ENCODE results near the gene NPM1. TPM values are rescaled to one million over a fixed set of nuclear protein-coding genes. Genes with fewer than 3 reads are reported as not detected.

The NPM1 gene
- total RNA-seq, 1 donor from 2014 or later: 342 TPM

GRCh38 chr5:171421331-171422262, 33.9 kb downstream of the NPM1 start:
- DNase-seq (peak; percentile 32), ATAC-seq (ENCODE audit: poor library complexity) (no peak)
- intact Hi-C loops (cut with DNase I): loop anchor here (10.0 kb wide), 1 partner anchor 203 kb away; no protein-coding TSS in a partner anchor

DNA sequence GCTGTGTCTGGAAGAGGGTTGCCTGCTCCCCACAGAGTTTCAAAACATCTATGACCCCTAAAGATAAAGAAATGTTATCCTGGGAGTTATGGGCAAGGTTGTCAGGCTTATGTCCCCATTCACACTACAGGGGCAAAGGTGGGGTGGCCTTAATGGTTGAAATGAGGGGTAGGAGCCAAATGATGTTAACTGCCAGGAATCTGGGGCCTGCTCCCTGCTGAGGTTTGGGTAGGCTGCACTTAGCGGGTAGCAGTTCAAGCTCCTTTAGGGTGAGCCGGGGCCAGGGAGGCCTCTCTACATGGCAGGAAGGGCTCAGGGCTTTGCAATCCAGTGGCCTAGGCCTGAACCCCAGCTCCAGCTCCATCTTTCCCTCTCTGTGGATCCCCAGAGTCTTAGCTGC, 34.8 kb downstream of the NPM1 start:
- intact Hi-C loops (cut with DNase I): loop anchor here (10.0 kb wide), 1 partner anchor 202 kb away; no protein-coding TSS in a partner anchor
- no peak for DNase-seq
- no peak for ATAC-seq (ENCODE audit: poor library complexity)

DNA sequence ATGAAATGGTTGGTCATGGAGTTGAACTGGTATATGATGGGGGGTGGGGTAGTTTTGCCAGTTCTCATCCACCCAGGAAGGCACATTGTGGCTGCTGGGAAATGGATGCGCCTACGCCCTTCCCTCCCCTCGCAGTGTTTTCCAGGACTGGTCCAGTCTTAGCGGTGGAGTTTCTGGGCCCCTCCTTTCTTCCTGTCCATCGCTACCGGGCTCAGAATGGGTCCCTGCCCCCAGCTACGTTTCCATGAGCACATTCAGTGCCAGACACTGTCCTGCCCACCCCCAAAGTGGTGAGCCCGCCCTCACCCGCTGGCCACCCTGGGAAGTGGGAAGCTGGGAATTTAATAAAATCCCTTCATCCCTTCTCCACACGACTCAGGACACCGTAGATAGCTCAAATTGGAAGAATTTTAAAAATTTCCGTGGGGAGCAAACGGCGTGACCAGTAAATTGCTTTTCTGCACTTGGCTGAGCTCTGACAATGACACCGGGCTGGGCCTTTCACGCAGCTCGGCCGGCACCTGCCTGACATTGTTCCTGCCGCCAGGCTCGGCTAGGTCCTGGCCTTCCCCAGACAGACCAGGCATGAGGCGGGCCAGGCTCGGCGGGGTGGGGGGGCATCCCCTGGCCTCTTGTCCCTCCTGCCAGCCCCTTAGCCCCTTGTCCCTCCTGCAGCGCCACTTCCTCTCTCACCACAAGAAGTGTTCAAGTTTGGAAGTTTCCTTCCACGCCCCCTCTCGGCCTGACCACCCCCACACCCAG, 35.4 kb downstream of the NPM1 start:
- no peak for ATAC-seq (ENCODE audit: poor library complexity)

DNA sequence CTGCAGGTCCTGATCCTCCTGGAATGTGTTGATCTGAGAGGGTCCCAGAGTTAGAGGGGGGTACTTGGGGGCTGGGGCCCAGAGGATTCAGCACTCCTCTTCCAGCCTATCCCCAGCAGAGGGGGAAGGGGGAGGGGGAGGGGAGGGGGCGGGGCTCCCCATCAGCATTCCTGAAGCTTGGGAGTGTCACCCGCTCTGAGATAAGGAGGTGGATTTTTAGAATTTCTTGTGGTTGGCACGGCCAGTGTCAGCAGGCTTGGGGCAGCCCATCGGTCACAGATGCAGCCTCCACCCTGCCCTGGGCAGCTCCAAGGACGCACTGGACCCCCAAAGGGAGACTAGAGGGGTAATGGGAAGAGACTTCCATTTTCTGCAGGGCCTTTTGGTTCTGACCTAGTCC, 37.1 kb downstream of the NPM1 start:
- DNase-seq: peak; percentile 35
- intact Hi-C loops (cut with DNase I): loop anchor here (10.0 kb wide), 1 partner anchor 200 kb away; no protein-coding TSS in a partner anchor
- ATAC-seq (ENCODE audit: poor library complexity): no peak

More for the DNA sequence above, 35.4 kb downstream of the NPM1 start:
- intact Hi-C loops (cut with DNase I): loop anchor here (10.0 kb wide), 1 partner anchor 202 kb away; no protein-coding TSS in a partner anchor
- peak; percentile 39 for DNase-seq

DNA sequence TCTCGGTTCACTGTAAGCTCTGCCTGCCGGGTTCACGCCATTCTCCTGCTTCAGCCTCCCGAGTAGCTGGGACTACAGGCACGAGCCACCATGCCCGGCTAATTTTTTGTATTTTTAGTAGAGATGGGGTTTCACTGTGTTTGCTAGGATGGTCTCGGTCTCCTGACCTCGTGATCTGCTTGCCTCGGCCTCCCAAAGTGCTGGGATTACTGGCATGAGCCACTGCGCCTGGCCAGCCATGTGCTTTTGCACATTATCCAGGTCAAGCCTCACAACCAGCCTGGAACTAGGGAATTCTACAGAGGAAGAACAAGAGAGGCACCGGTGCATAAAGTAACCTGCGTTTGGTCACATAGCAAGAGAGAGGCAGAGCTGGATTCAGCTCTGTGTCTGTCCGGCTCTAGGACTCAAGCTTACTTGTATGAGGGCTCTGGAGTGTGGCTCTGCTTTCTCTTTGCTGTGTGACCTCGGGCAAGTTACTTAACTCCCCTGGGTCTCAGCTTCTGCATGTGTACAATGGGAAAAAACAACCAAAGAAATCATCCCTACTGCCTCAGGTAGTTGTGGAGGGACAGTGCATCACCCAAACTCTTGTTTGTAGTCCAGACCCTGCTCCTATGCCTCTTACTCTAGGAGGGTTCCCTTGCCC, 38.1 kb downstream of the NPM1 start:
- DNase-seq: peak; percentile 12
- no peak for ATAC-seq (ENCODE audit: poor library complexity)
- intact Hi-C loops (cut with DNase I): loop anchor here (10.0 kb wide), 1 partner anchor 199 kb away; no protein-coding TSS in a partner anchor

- DNase-seq (peak; percentile 29), ATAC-seq (ENCODE audit: poor library complexity) (no peak)
- intact Hi-C loops (cut with DNase I): loop anchor here (10.0 kb wide), 1 partner anchor 199 kb away; no protein-coding TSS in a partner anchor
Observed at GRCh38 chr5:171426266-171426665, 38.6 kb downstream of the NPM1 start.

DNA sequence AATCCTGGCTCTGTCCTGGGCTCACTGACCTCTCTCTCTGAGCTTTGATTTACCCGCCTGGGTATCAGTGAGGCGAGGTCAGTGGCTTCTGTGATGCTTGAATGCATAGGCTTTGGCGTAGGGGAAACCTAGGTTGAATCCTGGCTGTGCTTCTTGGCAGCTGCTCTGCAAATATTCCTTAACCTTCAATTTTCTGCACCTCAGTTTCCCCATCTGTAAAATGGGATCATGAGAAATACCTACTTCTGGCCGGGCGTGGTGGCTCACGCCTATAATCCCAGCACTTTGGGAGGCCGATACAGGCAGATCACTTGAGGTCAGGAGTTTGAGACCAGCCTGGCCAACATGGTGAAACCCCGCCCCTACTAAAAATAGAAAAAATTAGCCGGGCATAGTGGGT, 39.0 kb downstream of the NPM1 start:
- DNase-seq: peak; percentile 13
- intact Hi-C loops (cut with DNase I): loop anchor here (10.0 kb wide), 1 partner anchor 198 kb away; no protein-coding TSS in a partner anchor
- ATAC-seq (ENCODE audit: poor library complexity): no peak

DNA sequence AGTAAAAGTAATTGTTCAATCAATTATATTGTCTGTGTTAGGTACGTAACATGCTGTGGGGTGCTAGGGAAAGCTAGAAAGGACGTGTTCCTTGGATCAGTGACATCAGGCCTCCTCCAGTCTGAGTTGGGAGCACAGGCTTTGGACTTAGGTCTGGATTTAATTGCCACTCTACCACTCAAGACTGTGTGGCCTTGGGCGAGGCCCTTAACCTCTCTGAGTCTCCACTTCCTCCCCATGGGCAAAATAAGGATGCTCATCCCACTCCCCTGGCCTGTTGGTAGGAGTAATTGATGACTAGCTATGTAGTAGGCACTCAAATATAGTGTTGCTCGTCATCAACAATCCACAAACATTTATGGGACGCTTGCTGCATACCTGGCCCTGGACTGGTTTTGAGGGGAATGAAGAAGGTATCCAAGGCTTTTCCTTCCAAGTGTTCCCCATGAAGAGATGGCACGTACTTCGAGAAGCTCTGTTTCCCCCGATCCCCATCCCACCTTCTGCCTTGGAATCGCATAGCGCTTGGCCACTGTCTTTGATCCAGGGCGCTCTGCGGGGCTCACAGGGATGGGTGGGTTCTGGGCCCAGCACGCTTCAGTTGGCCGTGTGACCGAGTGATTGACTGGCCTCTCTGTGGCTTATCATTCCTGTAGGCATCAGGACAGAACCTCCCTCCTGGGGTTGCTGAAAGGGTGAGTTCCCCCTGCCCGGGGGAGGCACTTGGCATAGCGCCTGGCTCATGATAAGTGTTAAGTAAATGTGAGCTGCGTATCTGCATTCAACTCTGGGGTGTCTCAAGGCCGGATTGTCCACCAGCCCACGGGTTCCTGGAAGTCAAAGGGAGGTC, 39.9 kb downstream of the NPM1 start:
- intact Hi-C loops (cut with DNase I): loop anchor here (10.0 kb wide), 1 partner anchor 197 kb away; no protein-coding TSS in a partner anchor
- ATAC-seq (ENCODE audit: poor library complexity) (peak; percentile 79), DNase-seq (peak; percentile 79)

DNA sequence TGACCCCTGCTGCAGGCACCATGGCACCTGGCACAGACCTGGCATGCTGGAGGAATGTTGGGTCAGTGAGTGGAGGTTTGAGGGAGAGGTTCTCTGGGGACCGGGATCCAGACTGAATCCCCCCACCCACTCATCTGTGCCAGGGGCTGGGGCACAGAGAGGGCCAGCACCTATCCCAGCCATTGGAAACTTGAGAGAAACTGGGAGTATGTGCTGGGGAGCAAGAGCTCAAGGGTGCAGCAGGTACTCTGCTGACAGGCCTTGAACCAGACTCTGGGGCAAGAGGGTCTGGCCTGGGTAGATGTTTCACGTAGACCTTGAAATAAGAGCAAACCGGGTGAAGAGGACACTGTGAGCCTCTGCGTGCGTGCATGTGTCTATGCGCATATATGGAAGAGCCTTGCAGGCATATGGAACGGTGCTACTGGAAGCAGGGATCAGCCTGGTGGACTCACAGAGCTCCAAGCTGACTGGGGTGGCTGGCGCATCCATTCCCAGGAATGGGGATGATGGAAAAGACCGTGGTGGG, 40.6 kb downstream of the NPM1 start:
- DNase-seq (peak; percentile 20), ATAC-seq (ENCODE audit: poor library complexity) (no peak)
- intact Hi-C loops (cut with DNase I): loop anchor here (10.0 kb wide), 1 partner anchor 197 kb away; no protein-coding TSS in a partner anchor

- intact Hi-C loops (cut with DNase I): loop anchor here (10.0 kb wide), 1 partner anchor 196 kb away; no protein-coding TSS in a partner anchor
- ATAC-seq (ENCODE audit: poor library complexity) (no peak), DNase-seq (peak; percentile 21)
Observed at GRCh38 chr5:171428809-171429542, 41.3 kb downstream of the NPM1 start.

- DNase-seq (peak; percentile 14), ATAC-seq (ENCODE audit: poor library complexity) (no peak)
Observed at GRCh38 chr5:171429543-171429910, 41.9 kb downstream of the NPM1 start.

GRCh38 chr5:171431251-171431777, 43.7 kb downstream of the NPM1 start:
- intact Hi-C loops (cut with DNase I): no loop called here
- peak; percentile 6 for DNase-seq
- no peak for ATAC-seq (ENCODE audit: poor library complexity)

More at GRCh38 chr5:171429543-171429910, 41.9 kb downstream of the NPM1 start:
- intact Hi-C loops (cut with DNase I): loop anchor here (10.0 kb wide), 1 partner anchor 195 kb away; no protein-coding TSS in a partner anchor

DNA sequence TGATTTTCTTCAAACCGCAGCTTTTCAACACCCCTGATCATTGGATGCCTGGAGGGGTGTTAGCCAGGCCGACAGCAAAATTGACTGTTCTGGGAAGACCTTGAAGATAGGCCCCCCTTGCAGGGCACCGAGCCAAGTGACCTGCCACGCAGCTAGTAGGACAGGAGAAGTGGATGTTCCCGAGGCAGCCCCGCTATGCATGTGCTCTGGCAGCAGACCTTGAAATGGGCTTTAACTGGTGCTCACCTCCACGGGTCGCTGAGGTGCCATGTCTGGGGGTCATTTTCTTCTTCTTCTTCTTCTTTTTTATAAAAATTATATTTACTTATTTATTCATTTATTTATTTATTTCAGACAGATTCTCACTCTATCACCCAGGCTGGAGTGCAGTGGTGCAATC, 44.4 kb downstream of the NPM1 start:
- no peak for ATAC-seq (ENCODE audit: poor library complexity)
- DNase-seq: peak; percentile 53
- intact Hi-C loops (cut with DNase I): no loop called here

- intact Hi-C loops (cut with DNase I): no loop called here
- no peak for ATAC-seq (ENCODE audit: poor library complexity)
Observed at GRCh38 chr5:171432583-171433351, 45.1 kb downstream of the NPM1 start.

DNA sequence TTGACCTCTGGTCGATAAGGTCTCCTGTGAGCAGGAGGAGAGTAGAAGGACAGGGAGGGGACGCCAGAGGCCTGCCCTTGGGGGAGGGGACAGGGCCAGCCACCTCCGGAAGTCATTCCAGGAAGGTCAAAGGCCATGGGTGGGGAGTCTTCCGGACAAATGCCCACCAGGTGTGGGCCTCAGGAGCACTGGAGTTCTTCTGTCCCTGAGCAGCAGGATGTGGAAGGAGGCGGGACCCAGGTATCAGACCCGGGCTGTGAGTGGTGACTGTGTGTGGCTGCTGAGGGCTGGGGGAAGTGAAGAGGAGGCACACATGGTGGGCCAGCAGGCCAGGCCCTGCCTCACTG, 45.7 kb downstream of the NPM1 start:
- no peak for ATAC-seq (ENCODE audit: poor library complexity)
- peak; percentile 13 for DNase-seq
- intact Hi-C loops (cut with DNase I): no loop called here

More at GRCh38 chr5:171432583-171433351, 45.1 kb downstream of the NPM1 start:
- DNase-seq: peak; percentile 21
